ENCODE results near the gene FABP3. TPM values are rescaled to one million over a fixed set of nuclear protein-coding genes. Genes with fewer than 3 reads are reported as not detected.

Gene FABP3
- total RNA-seq: 10 to 100 TPM in 3 of 4 donors, not detected in 1; 17.8 to 43.2 (median 18.8) TPM

- no peak for TF ChIP-seq CTCF (IDR thresholded peaks at IDR 0.05; ENCODE audit: low read depth)
These were observed at the start of gene FABP3 for GRCh38 chr1:31373056-31373896. Gene FABP3 (minus strand): TSS chr1:31373076. CDS start chr1:31373014, 62 bp downstream.

- TF ChIP-seq CTCF (IDR thresholded peaks at IDR 0.05; ENCODE audit: low read depth): no peak
These were observed 48.6 kb upstream of the FABP3 start for GRCh38 chr1:31421371-31422040.

GRCh38 chr1:31420716-31421115, 47.8 kb upstream of the FABP3 start:
- TF ChIP-seq CTCF (IDR thresholded peaks at IDR 0.05; ENCODE audit: low read depth): no peak

- TF ChIP-seq CTCF (IDR thresholded peaks at IDR 0.05; ENCODE audit: low read depth): no peak
These were observed 45.9 kb upstream of the FABP3 start for GRCh38 chr1:31418626-31419323.

- TF ChIP-seq CTCF (IDR thresholded peaks at IDR 0.05; ENCODE audit: low read depth): no peak
These were observed 44.3 kb upstream of the FABP3 start for GRCh38 chr1:31417148-31417547.

GRCh38 chr1:31416101-31416736, 43.3 kb upstream of the FABP3 start:
- no peak for TF ChIP-seq CTCF (IDR thresholded peaks at IDR 0.05; ENCODE audit: low read depth)
